NCI-H2107 treated with DMSO at 0.1 percent for 48 hours (cell line): ENCODE data around the gene TEX53.

ENCODE experiments used
- DNase-seq: peaks from one replicate; lab custom pipeline; 2025; ENCODE audit not compliant: unreplicated experiment; lab: John Stamatoyannopoulos, UW

Gene TEX53

DNA sequence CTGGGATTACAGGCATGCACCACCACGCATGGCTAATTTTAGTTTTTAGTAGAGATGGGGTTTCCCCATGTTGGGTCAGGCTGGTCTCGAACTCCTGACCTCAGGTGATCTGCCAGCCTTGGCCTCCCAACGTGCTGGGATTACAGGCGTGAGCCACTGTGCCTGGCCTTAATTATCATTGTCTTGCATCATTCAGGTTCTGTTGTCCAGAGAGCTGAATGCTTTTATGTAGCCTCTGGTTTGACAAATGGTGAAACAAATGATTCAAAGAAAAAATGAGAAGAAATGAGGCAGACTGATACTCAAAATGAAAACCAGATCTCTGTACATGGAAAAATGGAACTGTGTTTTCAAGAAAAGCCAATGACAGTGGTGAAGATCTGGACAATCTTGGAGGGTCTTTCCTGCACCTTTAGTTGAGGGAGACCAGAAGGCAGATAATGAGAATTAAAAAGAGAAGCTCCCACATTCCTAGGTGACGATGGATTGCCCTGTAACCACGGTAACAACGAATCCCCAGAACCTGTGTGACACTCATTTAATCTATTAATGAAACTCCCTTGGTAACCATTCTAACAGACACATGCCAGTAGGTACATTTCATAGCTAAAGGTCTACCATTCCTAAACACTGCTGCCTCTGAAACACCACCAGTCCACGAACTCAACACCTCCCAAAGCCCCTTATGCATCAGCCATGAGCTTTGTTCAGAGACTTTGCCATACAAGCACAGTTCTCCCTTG lies 22.8 kb upstream of the TEX53 start:
- no peak for DNase-seq

DNA sequence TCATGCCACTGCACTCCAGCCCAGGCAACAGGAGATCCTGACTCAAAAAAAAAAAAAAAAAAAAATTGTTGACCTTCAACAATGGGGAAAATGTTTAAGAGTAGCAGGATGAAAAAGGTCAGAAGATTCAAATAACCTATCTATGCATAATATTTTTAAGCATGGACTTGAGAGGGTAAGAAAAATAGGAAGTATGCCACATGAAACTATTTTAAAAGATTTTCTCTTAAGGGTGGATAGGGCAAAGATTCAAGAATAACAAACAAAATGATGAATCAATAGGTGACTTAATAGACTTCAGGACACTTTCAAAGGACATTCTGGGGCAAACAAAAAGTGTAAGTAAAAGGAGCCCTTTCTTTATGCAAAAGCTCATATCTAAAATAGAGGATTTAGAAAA lies 21.2 kb upstream of the TEX53 start:
- DNase-seq: no peak

DNA sequence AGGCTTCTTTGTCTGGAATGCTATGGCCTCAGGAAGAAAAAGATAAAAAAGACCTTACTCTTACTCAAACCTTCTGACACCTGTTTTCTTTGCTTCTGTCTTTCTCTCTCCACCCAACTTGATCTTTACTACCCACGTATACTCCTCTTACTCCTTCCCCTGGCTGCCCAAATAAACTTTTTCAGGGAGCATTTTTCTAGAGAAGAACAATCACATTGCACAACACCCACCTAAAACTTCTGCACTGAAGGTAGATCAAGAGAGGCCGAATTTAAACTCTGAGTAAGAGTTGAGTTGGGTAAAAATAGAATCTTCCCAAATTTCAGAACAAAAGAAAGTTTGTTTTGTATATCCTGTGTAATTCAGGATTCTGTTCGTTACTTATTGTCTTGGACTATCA lies 20.5 kb upstream of the TEX53 start:
- no peak for DNase-seq

DNA sequence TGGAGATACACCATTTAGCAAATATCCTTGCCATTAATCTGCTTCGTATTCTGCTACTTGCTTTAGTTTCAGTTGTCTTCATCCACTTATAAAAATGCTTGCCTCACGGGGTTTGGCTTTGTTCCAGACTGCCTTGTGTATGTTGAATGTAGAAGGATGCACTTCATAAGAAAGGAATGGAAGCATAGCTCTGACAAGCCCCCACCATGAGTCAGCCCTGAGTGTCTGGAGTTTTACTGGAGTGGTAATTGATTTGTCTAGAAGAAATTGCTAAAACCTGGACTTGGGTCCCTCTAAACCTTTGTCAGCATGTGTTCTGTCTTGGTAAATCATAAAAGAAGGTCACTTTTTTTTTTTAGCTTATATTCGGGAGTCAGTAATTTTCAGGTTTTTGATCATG lies 19.8 kb upstream of the TEX53 start:
- DNase-seq: peak; percentile 76

DNA sequence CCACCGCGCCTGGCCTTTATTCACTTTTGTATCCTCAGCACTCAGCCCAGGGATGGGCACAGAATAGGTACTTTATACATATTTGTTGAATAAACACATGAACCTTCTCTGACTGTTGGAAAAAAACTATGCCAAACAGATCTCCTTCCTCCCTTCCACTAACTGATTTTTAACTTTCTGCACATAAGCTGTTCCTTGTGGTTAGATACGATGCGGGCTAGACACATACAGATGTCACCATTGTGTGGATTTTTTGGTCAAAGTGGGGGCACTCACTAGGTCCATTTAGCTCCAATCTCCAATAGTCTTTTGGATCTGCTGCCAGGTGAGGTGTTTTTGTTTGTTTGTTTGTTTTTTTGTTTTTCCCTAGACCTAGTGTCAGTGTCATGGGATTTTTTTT lies 19.3 kb upstream of the TEX53 start:
- DNase-seq: no peak

DNA sequence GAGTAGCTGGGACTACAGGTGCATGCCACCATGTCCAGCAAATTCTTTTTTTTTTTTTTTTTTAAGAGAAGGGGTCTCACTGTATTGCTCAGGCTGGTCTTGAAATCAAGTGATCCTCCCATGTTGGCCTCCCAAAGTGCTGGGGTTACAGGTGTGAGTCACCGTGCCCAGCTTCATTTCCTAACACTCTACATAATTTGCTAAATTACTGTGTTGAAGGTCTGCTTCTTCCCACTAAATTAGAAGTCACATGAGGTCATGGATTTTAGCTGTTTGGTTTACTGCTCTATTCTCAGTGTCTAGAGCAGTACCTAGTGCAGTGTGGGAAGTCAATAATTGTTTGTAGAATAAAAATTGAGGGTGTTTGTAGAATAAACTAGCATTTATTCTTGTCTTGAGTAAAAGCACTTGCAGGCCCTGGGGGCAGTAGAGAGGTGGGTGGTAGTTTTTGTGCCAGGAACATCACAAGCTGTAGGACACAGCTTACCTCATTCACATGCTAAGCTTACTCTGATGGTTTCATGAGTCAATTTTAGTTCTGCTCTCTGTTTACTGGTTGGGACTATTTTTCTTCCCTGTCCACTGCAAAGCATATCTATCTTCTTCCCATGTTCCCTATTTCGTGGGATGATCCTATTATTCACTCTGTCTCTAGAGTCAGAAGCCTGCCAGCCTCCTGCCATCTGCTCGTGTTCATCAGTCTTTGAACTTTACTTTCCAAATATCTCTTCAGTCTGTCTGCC lies 17.4 kb upstream of the TEX53 start:
- no peak for DNase-seq

DNA sequence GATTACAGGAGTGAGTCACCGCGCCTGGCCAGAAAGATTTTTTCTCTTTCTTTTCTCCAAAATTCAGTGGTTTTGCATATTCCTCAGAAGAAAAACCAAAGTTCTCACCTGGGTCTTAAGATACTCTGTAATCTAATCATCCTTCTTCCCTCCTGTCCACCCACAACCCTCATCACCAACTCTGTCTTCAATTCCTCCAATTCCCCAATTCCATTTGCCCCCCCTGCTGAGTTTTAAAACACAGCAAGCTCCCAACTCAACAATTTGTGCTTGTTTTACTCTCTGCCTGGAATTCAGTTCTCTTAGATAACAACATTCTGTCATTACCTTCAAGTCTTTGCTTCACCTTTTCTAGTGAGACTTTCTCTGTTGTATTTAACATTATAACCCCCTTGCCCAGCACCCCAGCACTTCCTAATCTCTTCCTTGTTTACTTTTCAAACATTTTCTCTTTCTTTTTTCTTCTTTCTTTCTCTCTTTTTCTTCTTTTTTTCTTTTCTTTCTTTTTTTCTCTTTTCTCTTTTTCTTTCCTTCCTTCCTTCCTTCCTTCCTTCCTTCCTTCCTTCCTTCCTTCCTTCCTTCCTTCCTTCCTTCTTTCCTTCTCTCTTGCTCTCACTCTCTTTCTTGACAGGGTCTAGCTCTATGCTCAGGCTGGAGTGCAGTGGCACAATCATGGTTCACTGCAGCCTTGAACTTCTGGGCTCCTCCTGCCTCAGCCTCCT lies 16.6 kb upstream of the TEX53 start:
- no peak for DNase-seq

DNA sequence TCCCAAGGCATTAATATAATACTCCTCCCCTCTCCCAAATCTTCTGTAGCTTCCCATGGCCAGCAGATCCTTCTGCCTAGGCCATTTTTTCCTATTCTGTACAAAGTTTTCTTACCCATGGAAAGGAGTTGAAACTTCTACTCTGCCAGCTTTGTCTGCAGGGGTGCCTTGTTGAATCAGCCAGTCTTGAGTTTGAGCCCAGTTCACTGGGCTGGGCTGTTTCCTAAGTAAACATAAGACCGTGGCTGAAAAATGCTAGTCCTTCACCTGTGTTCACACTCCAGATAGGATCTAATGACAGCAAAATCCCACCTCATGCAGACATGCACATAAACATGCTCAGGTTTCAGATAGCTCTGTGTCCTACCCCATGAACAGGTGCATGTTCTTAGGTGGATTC lies 14.0 kb upstream of the TEX53 start:
- peak; percentile 47 for DNase-seq

DNA sequence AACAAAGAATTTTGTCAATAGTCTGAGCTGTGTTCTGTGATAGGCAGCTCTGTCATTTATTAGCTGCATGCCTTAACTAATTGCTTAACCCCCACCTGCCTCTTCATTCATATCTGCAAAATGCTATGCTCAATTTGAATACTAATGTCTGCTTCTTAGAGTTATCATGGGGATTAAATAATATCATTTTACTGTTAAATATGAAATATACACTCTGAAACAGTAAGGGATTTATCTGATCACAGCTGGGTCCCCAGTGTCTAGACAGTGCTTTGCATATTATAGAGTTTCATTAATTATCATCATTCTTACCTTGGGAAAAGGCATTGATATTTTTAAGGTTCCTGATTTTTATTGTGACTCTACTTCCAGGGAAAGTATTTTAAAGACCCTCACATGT lies 12.4 kb upstream of the TEX53 start:
- no peak for DNase-seq

DNA sequence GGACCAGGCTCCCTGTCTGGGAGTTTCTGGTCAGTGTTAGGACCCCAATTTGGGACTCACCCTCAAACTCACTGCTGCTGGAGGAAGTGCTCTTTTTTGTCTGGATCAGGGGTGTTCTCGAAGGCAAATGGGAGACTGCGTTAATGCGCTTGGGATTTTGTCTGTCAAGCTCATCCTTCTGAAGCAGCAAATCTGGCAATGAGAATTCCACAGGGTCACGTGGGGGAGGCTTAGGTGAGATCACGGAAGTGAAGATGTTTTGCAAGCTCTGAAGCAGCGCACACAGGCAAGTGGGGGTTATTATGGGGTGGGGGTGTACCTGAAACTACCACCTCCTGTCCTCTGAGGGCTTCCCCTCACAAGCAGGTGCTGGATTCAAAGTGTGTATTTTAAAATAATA lies 10.5 kb upstream of the TEX53 start:
- no peak for DNase-seq

DNA sequence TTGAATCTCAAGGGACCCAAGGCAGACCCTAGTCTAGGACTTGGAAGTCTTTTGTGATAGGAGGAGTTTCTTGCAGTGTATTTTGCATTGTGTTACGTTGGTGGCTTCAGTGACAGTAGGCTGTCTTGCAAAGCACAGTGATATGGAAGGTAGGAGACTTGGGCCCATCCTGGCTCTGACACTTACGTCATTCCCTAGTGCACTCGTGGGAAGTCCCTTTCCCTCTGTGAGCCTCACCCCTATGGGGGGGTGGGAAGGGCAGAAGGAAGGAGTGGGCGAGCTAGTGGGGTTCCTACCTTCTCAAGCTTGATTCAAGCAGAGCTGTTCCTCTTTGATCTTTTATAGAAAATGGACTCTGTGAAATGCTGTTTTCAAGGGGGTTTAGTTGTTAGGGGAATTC lies 9.2 kb upstream of the TEX53 start:
- no peak for DNase-seq

DNA sequence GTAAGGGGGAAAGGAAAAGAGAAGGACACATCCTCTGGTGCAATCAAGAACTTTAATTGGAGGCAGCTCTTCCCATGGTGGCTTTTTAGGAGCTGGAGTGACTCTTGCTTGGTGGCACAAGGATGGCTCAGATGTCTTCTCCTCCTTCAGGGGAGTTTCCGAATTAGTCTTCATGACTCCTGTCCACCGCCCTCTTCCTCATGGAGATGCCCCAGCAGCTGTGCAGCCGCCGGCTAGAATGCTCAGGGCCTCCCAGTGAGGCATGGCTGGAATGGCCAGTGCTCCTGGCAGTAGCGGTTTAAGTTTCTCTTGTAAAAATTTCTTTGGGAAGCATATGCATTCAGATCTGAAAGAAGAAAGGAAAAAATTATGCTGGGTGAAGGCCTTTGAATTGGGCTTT lies 8.8 kb upstream of the TEX53 start:
- no peak for DNase-seq

DNA sequence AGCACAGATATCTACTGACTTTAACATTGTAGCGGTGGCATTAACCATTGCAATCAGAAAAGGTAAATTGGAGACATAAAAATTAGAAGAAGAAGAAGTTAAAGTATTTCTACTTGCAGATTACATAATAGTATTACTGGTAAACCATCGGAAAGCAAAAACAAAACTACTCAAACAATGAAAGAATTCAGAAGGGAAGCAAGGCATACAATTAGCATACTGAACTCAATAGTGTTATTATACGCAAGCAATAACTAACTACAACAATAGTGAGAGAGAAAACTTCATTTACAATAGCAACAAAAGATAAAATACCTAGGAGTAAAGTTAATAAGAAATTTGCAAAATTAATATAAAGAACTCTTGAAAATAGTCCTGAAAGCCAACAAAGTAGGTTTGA lies 6.6 kb upstream of the TEX53 start:
- DNase-seq: no peak

DNA sequence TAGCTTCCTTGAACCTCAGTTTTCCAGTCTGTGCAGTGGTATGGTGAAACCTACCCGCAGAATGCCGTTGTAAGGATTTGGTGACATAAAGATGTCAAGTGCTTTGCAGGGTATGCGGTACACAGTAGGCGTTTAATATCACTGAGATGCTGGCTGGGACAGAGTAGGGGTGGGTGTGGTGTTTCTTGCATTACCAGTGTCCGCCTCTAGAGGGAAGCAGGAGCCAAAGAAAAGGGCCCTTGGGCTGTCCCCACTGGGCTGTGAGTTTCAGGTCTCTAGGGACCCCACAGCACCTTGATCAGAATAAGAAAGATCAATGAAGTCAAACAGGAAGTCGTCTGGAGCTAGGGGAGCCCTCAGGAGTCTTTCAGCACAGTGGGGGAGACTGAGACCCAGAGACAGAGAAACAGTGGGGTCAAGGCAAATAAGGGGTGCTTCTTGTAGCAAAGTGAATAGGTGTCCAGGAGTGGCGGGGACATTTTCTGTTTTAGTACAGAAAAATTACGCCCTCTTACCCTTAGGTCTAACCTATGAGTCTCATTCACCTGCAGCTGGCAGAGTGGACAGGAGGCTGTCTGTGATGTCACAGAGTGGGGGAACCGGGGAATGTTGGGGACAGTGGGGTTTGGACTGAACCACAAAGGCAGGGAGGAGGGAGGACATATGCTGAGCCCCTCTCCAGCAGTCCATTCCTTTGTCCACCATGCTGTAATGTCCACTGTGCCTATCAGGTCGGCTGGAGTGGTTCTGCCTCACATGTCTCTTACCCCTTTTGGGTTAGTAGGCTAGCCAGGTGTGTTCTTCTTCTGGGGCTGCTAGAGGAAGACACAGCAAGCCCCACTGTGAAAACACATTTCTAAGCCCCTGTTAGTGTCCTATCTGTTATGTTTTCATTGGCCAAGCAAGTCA lies 4.7 kb upstream of the TEX53 start:
- DNase-seq: no peak

DNA sequence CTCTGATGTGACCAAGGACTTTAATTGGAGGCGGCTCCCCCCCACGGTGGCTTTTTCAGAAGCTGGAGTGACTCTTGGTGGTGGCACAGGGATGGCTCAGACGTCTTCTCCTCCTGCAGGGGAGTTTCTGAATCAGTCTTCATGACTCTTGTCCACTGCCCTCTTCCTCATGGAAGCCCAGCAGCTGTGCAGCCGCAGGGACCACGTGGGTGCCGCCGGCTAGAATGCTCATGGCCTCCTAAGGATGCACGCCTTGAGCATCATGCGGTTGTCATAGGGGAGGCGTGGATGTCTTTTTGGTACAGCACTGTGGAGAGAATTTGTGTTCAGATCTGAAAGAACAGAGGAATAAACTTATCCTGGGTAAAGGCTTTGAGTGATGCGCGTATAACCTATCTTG lies 1.3 kb downstream of the TEX53 start:
- no peak for DNase-seq

DNA sequence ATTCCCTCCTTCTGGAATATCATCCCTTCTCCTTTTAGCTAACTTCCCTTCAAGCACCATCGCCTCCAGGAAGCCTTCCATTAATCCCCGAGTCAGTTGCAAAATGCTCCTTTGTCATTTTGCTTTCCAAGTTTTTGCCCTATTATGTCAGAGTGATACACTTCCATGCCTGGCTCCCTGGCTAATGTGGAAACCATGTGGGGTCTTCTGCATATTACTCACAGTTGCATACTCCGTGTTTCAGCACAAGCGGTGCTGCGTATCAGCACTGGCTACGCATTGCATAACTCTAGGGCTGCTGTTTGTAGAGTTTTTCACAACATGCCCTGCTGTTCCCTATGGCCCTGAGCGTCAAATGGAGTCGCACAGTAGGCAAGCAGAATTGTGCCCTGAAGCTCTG lies 1.9 kb downstream of the TEX53 start:
- no peak for DNase-seq

DNA sequence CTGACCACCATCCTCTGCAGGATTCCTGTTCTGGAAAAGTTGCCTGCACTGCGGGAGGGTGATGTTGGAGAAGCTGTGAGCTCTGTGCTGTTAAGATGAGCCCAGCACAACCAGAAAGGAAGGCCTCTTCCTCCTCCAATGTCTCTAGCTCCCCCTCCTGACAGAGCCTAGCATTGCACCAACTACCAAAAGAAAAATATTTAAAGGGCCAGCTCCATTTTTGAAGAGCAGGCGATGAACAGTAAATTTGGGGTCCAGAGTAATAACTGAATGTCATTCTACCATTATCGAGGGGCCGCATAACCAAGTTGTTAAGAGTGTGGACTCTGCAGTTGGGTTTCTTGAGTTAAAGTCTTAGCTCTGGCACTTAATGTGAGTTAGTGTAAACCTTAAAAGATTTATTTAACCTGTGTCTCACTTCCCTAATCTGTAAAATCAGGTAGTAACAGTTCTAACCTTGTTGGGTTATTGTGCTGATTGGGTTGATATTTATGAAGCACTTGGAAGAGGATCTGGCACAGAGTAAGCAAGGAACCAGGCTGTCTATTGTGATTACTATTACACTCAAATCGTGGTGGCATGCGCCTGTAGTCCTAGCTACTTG lies 3.9 kb downstream of the TEX53 start:
- peak; percentile 75 for DNase-seq

DNA sequence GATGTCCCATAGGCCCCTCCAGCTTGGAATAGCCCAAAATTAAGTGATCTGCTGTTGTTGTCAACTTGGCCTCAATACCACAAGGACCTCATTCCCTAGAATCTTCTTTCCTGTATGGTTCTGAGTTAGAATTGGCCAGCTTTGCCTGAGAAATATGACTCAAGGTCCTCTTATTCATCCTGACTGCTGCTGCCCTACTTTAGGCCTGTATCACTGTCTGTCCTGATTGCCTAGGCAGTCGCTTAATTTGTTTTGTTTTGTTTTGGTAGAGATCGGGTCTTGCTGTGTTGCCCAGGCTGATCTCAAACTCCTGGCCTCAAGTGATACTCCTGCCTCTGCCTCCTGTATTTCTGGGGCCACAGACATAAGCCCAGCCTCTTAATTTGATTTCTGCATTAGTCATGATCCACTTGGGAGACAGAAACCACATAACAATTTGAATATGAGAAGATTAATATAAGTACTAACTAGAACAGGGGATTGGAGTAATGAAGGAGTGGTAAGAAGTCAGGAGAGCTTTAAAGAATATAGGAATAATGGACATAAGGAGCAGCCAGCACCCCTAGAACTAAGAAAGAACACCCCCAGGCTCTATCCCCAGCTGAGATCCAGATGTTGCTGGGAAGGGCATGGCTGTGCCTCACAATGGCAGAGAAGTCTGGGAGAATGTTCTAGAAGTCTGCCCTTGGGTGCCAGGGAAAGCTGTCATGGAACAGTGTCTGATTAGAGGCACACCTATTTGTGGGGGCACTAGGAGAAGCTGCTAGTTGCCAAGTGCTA lies 4.6 kb downstream of the TEX53 start:
- DNase-seq: no peak

DNA sequence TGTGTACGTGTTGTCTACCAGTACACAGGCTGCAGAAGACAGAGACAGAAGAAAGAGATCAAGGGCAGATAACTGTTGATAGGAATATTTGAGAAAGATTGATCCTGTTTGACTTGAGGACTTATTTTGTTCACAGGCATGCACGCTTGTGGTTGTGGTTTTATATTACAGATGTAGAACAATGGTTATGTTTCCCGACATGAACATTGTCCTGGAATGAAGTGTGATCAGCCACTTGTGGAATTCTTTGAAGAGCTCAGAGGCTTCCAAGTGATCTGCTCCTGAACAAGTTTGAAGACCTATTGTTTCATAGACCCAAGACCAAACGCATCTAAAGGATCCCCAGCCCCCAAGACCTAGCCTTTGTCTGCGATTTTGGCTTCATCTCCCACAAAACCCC lies 13.7 kb downstream of the TEX53 start:
- DNase-seq: no peak

DNA sequence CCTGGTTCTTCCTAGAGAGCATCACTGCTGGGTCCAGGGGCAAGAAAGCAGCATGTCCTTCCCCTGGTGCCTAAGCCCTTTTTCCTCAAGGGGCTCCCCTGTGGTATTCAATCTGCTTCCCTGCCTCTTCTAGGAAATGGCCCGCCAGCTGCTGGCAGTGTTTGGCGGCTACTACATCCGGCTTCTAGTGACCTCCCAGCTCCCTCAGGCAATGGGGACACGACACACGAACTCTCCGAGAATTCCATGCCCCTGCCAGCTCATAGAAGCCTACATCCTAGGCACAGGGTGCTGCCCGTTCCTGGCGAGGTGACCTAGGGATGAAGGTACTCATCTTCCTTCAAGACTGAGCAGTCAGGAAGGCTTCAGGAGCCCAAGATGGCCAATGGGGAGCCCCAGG lies 14.6 kb downstream of the TEX53 start:
- no peak for DNase-seq
